BJ (cell line): ENCODE results near the gene LAMP1. TPM values are rescaled to one million over a fixed set of nuclear protein-coding genes. Genes with fewer than 3 reads are reported as not detected.

Experiments
- CTCF ChIA-PET: fragments of 350-600 bp; formaldehyde crosslinking; extraction: SDS; loops from one replicate; lab custom pipeline; 2021; ENCODE audit warnings: antibody characterized with exemption, inconsistent platforms; lab: Yijun Ruan, JAX
- POLR2A ChIA-PET: fragments of 300-600 bp; sonication (Branson Sonifier 250); formaldehyde crosslinking; extraction: SDS; loops from one replicate; lab custom pipeline; 2021; ENCODE audit warnings: antibody characterized with exemption; lab: Charles Lee
- DNase-seq: peaks from one replicate; pipeline ENCODE4 v3.0.0-alpha.2; 2011; ENCODE audit warnings: low read depth
- H3K27me3 ChIP-seq: 2 replicates; pipeline ENCODE4 v1.6.0; 2011; ENCODE audit warnings: low read length; ENCODE audit not compliant: control insufficient read depth, insufficient read depth
- H3K36me3 ChIP-seq: 2 replicates; pipeline ENCODE4 v1.5.1; 2011; ENCODE audit warnings: low read length; ENCODE audit not compliant: control insufficient read depth, insufficient read depth
- H3K4me3 ChIP-seq: 2 replicates; pipeline ENCODE4 v1.5.1; 2011; ENCODE audit warnings: low read depth, mild to moderate bottlenecking, control low read depth, low read length
- polyA plus RNA-seq: library from polyadenylated mRNA; depleted of rRNA; stranded (reverse); fragments of >200 nt; gene quantifications from 2 replicates; pipeline ENCODE4 v1.2.3, GENCODE V29; 2011
- TF ChIP-seq, protein P1 (sequence below): IDR thresholded peaks from 2 replicates; pipeline ENCODE4 v1.5.1; 2011; ENCODE audit warnings: low read depth, mild to moderate bottlenecking, control low read depth, inconsistent platforms, low read length, moderate library complexity; ENCODE audit not compliant: insufficient read depth

LAMP1 gene
- polyA plus RNA-seq, 1 experiment = 274 TPM

DNA sequence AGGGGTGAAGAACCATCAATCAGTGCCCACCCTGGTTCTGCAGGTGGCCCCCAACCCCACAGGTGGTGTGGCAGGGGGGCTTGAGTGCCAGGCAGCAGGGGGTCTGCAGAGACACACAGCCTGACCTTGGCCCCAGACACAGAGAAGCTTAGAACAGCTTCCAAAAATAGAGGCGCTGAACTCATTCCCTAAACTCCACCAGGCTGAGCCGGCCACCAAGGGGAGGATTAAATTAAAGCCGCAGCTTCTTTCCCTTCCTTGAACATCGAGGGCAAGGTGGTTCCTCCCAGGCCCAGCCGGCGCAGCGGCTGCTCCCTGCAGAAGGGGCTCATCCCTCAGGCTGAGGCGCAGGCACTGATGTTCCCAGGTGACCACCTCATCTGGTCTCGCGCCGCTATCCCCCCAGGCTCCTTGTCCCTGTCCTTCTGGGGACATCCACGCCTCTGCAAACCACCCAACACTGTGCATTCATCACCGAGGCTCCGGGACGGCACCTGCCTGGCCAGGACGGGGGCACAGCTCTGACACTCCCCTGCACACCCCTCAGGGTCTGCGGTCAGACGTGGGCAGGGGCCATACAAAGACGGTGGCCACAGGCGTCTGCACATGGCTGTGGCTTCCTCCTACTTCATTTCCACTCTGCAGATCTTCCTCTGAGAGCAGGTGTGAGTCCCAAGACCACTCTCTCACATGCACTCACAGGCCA lies 30.9 kb downstream of the LAMP1 start:
- CTCF ChIA-PET = no interaction called here
- no peak overlapping the region for H3K4me3 ChIP-seq

DNA sequence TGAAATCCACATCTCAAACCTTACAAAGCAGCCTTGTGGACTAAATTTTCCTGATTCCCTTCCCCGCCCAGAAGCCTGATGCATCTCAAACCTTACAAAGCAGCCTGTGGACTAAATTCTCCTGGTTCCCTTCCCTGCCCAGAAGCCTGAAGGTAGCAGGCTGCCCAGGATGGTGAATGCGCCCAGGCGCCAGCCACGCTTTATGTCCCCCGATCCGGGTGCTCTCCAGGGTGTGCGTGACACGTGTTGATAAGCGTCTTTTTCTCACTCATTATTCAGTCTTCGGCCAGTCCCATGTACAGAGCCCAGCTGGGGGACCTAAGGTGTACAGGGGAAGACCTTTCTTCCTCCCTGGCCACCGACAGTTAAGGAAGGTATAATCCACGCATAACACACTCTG lies 31.8 kb downstream of the LAMP1 start:
- DNase-seq = no peak
- CTCF ChIA-PET = interaction anchor here (1.2 kb wide), 1 partner anchor 122 kb away, joined by 3 read pairs; no protein-coding TSS in a partner anchor
- Histone ChIP-seq H3K27me3 (no peaks in the 10 kb centered on the region), H3K4me3 (no peak overlapping the region), H3K36me3 (0 out of 2 replicates have a peak, but pooled peaks cover 1% of the 10 kb centered on the region)
- TF ChIP-seq, protein P1, sequence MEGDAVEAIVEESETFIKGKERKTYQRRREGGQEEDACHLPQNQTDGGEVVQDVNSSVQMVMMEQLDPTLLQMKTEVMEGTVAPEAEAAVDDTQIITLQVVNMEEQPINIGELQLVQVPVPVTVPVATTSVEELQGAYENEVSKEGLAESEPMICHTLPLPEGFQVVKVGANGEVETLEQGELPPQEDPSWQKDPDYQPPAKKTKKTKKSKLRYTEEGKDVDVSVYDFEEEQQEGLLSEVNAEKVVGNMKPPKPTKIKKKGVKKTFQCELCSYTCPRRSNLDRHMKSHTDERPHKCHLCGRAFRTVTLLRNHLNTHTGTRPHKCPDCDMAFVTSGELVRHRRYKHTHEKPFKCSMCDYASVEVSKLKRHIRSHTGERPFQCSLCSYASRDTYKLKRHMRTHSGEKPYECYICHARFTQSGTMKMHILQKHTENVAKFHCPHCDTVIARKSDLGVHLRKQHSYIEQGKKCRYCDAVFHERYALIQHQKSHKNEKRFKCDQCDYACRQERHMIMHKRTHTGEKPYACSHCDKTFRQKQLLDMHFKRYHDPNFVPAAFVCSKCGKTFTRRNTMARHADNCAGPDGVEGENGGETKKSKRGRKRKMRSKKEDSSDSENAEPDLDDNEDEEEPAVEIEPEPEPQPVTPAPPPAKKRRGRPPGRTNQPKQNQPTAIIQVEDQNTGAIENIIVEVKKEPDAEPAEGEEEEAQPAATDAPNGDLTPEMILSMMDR = no peak
- POLR2A ChIA-PET = no interaction called here

More for the DNA sequence above, 30.9 kb downstream of the LAMP1 start:
- POLR2A ChIA-PET = no interaction called here
- Histone ChIP-seq H3K27me3 (no peaks in the 10 kb centered on the region), H3K36me3 (peaks cover 1% of the 10 kb centered on the region; the same call in 1 of the 2 replicates)
- no peak for DNase-seq
- TF ChIP-seq, protein P1 = no peak

DNA sequence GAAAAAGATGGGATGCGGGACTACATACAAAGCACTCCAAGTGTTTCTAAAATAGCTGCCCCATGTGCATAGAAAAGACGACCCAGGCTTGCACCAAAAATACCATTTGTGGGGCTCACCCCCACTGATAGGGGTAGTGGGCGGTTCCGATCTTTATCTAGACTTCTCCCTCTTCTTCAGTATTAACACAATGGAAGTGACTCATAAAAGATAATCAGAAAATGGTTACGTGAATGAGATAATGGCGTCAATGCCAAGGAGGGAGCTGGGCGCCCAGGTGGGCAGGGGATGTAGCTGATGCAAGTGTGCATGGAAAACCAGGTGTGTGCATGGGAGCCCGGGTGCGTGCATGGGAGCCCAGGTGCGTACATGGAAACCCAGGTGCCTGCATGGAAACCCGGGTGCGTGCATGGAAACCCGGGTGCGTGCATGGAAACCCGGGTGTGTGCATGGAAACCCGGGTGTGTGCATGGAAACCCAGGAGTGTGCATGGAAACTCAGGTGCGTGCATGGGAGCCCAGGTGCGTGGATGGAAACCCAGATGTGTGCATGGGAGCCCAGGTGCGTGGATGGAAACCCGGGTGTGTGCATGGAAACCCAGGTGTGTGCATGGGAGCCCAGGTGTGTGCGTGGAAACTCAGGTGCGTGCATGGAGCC lies 32.7 kb downstream of the LAMP1 start:
- ChIA-PET CTCF (interaction anchor here (1.2 kb wide), 1 partner anchor 121 kb away, joined by 3 read pairs; no protein-coding TSS in a partner anchor), POLR2A (no interaction called here)
- no peak for DNase-seq
- Histone ChIP-seq H3K36me3 (no peaks in the 10 kb centered on the region), H3K4me3 (no peak overlapping the region), H3K27me3 (no peaks in the 10 kb centered on the region)
- TF ChIP-seq, protein P1 = no peak

DNA sequence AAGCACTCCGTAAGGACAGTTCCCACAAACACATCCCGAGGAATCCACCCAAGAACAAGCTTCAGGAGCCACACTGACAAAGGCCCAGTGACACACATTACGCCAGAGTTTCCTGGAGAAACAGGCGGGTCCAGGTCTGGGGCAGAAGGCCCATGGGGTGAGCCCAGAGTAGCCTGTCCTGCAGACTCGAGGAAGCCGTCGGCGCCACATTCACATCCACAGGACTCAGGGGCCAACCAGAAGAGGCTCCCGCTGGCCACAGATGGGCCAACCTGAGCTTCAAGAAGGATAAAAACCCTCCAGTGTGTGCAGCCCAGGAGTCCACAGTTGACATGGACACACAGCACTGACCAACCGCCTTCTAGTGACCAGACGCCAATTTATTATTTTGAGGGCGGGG lies 35.6 kb downstream of the LAMP1 start:
- ChIA-PET CTCF (no interaction called here), POLR2A (no interaction called here)

DNA sequence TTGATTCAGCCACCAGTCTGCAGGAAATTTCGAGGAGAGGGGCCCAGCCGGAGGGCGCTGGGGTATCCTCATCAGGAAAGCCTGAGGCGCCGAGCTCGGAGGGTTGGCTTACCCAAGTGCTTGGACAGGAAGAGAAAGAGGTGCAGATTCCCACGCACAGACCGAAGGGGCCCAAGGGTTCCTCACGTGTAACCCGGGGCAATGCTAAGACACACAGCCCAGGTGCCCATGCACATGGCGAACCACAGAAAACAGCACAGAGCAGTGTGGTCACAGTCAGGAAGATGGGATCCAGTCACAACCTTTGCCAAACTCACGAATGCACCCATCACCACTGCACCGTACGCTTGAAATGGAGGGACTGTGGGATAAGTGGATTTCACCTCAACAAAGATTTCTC lies 36.0 kb downstream of the LAMP1 start:
- ChIA-PET POLR2A (no interaction called here), CTCF (no interaction called here)

More for the DNA sequence above, 35.6 kb downstream of the LAMP1 start:
- DNase-seq = no peak
- Histone ChIP-seq H3K27me3 (no peaks in the 10 kb centered on the region), H3K36me3 (no peaks in the 10 kb centered on the region), H3K4me3 (no peak overlapping the region)
- TF ChIP-seq, protein P1 = no peak

More for the DNA sequence above, 36.0 kb downstream of the LAMP1 start:
- Histone ChIP-seq H3K4me3 (no peak overlapping the region), H3K27me3 (no peaks in the 10 kb centered on the region), H3K36me3 (no peaks in the 10 kb centered on the region)
- DNase-seq = no peak
- TF ChIP-seq, protein P1 = no peak
